Measurements from ENCODE around the gene JADE2. TPM values are rescaled to one million over a fixed set of nuclear protein-coding genes. Genes with fewer than 3 reads are reported as not detected.

Gene JADE2
- total RNA-seq, 1 donor from 2014 or later: 13.5 TPM

DNA sequence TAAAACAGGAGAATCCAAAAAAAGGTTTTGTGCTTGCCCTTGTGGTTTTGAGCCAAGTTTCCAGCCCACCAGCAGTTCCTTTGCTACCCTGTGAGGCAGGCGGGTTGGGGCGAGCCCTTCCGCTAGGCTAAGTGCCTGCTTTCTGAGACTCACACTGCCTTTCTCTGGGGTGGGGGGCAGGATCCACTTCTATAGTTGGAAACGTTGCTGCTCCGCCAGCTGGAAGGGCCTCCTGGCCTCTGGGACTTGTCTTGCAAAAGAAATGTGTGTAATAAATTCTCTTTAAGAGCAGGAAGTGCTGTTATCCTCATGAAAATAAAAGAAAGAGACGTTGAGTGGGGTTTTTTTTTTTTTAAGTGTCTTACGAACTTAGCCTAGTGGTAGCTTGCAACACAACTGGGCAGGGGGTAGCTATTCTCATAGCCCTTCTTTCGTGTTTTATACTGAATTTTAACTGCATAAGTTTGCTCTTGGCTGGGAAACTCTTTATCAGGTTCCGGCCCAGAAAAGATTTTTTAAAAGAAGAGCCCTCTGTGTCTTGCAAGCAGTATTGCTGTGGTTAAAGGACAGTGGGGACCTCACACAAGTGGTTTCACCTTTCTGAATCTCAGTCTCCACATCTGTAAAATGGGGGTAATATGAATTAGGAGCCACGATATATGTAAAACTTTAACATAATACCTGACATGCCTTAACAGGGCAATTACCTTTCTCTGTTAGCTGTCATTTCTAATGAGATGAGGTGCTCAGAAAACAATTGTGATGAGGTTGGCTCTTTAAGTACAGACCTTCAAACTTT, 19.8 kb downstream of the JADE2 start:
- H3K4me3 ChIP-seq (ENCODE audit: low read depth, low read length): no peak overlapping the region
- DNase-seq (ENCODE audit: low read depth): no peak
- TF ChIP-seq, protein P1, sequence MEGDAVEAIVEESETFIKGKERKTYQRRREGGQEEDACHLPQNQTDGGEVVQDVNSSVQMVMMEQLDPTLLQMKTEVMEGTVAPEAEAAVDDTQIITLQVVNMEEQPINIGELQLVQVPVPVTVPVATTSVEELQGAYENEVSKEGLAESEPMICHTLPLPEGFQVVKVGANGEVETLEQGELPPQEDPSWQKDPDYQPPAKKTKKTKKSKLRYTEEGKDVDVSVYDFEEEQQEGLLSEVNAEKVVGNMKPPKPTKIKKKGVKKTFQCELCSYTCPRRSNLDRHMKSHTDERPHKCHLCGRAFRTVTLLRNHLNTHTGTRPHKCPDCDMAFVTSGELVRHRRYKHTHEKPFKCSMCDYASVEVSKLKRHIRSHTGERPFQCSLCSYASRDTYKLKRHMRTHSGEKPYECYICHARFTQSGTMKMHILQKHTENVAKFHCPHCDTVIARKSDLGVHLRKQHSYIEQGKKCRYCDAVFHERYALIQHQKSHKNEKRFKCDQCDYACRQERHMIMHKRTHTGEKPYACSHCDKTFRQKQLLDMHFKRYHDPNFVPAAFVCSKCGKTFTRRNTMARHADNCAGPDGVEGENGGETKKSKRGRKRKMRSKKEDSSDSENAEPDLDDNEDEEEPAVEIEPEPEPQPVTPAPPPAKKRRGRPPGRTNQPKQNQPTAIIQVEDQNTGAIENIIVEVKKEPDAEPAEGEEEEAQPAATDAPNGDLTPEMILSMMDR (IDR thresholded peaks at IDR 0.05; ENCODE audit: insufficient read depth, low read length, poor library complexity, severe bottlenecking): no peak
- H3K36me3 ChIP-seq (ENCODE audit: control insufficient read depth, insufficient read depth, low read length): peaks cover 2% of the 10 kb centered on the region
- no peaks in the 10 kb centered on the region for H3K27me3 ChIP-seq (ENCODE audit: control insufficient read depth, insufficient read depth, low read length)

DNA sequence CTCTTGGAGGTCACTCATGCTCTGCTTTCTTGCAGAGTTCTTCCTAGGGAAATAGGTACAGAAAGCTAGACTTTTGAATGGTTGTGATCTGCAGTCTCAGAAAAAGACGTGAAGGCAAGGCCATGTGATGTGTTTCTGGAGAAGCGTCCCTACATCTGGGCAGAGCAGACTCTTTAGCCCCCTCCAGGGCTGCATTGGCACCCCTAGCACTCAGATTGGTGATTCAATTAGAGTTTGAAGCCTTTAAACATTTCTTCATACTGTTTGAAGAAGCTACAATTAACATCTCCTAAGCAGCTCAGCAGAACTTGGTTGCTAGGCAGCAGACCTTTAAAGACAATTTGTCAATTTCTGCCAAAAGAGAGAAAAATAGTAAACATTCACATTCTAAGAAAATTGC, 21.6 kb downstream of the JADE2 start:
- TF ChIP-seq, protein P1 (IDR thresholded peaks at IDR 0.05; ENCODE audit: insufficient read depth, low read length, poor library complexity, severe bottlenecking): no peak
- Histone ChIP-seq H3K4me3 (ENCODE audit: low read depth, low read length) (no peak overlapping the region), H3K36me3 (ENCODE audit: control insufficient read depth, insufficient read depth, low read length) (peaks cover 2% of the 10 kb centered on the region), H3K27me3 (ENCODE audit: control insufficient read depth, insufficient read depth, low read length) (no peaks in the 10 kb centered on the region)
- no peak for DNase-seq (ENCODE audit: low read depth)

DNA sequence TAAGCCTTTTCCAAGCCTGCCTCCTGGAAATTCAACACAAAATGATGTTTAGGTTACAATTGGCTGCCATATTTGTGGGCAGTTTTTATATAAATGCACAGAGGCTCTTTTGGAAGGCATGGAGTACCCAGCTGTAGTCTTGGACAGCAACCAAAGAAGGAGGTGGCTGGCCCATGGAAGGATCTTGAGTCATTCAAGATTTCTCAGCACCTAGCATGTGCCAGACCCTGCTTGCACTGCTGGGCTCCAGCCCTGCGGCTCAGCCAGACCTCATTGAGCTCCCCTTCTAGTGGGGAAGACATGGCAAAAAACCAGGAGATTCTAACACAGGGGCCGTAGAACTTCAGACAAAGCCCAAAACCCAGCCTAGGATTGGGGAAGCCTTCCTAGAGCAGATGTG, 22.1 kb downstream of the JADE2 start:
- H3K4me3 ChIP-seq (ENCODE audit: low read depth, low read length): no peak overlapping the region
- H3K36me3 ChIP-seq (ENCODE audit: control insufficient read depth, insufficient read depth, low read length): peaks cover 2% of the 10 kb centered on the region
- DNase-seq (ENCODE audit: low read depth): no peak
- H3K27me3 ChIP-seq (ENCODE audit: control insufficient read depth, insufficient read depth, low read length): no peaks in the 10 kb centered on the region
- TF ChIP-seq, protein P1 (IDR thresholded peaks at IDR 0.05; ENCODE audit: insufficient read depth, low read length, poor library complexity, severe bottlenecking): no peak

DNA sequence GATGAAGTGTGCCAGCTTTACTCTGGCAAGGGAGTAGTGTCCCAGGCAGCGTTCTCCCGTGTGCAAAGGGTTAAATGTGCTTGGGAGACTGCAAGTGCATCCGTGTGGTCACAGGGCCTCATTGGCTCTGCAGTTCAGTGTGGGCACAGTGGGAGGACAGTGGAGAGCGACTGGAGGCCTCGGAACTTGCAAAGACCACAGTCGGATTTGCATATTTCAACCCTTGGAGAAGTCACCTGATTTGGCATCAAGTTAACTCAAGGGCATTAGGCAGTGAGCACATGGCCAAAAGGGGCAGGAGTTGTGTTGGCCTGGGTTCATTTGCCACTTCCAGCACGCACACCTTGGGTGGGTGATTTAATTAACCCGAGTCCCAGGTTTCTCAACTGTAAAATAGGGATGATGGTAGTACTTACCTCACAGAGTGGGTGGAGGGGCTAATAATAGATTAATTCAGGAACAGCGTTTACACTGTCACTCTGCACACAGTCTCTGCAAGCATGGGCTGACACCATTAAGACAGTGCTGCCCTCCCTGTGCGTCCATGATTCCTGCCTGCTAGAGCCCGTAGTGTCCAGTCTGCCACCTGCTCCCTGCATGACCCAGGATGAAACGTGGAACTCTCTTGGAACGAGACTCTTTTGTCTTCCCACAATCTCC, 22.7 kb downstream of the JADE2 start:
- Histone ChIP-seq H3K4me3 (ENCODE audit: low read depth, low read length) (no peak overlapping the region), H3K27me3 (ENCODE audit: control insufficient read depth, insufficient read depth, low read length) (no peaks in the 10 kb centered on the region), H3K36me3 (ENCODE audit: control insufficient read depth, insufficient read depth, low read length) (peaks cover 2% of the 10 kb centered on the region)
- TF ChIP-seq, protein P1 (IDR thresholded peaks at IDR 0.05; ENCODE audit: insufficient read depth, low read length, poor library complexity, severe bottlenecking): no peak
- DNase-seq (ENCODE audit: low read depth): no peak

DNA sequence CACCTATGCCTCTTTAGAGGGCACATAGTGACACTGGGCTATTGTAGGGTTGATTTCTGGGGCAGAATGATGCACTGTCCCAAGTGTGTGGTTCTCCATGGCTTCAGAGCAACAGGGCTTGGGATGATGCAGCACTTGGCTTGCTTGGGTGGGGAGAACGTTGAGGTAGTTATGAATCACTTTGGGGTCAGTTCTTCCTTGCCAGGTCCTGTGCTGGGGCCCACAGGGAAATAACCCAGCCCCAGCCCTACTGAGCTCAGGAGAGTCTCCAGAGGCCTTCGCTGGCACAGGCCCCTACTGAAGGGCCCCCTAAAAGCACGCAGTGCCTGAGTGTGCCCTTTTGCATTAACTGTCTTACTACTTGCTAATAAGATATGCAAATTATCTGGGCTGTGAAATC, 24.2 kb downstream of the JADE2 start:
- Histone ChIP-seq H3K36me3 (ENCODE audit: control insufficient read depth, insufficient read depth, low read length) (peaks cover 2% of the 10 kb centered on the region), H3K4me3 (ENCODE audit: low read depth, low read length) (no peak overlapping the region), H3K27me3 (ENCODE audit: control insufficient read depth, insufficient read depth, low read length) (no peaks in the 10 kb centered on the region)
- TF ChIP-seq, protein P1 (IDR thresholded peaks at IDR 0.05; ENCODE audit: insufficient read depth, low read length, poor library complexity, severe bottlenecking): no peak
- DNase-seq (ENCODE audit: low read depth): no peak

Measured in kidney epithelial cell (primary cell).